COLO829 (cell line): ENCODE results near the gene JPH4.

Experiments used
- DNase-seq: peaks from one replicate; pipeline ENCODE4 v3.0.0; 2012; ENCODE audit warnings: low spot score

JPH4 gene

GRCh38 chr14:23579739-23580138, 1.1 kb upstream of the JPH4 start:
- no peak for DNase-seq

DNA sequence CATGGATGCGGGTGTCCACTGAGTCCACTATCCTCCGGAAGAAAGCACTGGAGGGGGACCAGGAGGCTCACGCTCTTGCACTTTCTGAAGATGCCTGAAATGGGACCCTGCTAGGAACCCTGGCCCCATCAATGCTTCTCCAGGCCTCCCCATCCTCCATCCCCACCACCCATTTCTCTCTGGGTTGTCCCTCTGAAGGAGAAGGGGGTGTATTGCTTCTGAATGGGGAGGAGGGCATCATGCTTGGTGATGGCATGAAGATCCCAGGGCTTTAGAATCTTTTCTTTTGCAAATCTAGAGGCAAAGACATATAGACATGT, 681 bp upstream of the JPH4 start:
- no peak for DNase-seq

- DNase-seq, result no peak
Measured at GRCh38 chr14:23577710-23578392, 739 bp downstream of the JPH4 start.

DNA sequence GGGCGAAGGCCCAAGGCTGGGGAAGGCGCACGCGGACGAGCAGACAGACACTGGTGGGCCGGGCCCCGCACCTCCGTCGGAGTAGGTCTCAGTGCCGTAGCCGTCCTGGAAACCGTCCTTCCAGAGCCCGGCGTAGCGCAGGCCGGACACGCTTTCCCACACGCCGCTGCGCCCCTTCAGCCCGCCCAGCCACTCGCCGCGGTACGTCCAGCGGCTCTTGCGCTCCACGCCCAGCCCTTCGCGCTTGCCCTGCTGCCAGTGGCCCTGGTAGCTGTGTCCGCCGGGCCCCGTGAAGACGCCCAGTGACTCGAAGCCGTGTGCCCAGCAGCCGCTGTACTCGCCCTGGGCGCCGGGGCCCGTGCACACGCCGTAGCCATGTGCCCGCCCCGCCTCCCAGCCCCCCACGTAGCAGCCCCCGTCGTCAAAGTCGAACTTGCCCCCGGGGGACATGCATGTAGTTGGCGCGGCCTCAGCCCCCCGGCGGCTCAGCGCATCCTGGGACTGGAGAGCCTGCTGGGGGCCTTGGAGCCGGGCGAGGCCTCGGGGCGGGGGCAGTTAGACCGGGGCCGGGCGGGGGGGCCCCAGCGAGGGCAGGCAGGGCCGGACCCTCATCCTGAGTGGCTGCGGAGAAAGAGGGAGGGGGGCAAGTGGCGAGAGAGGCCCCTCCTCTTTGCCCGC, 1.4 kb downstream of the JPH4 start:
- no peak for DNase-seq

- no peak for DNase-seq
Measured at GRCh38 chr14:23573384-23574015, 5.1 kb downstream of the JPH4 start.

- DNase-seq, result no peak
Measured at GRCh38 chr14:23572836-23573235, 5.8 kb downstream of the JPH4 start.

DNA sequence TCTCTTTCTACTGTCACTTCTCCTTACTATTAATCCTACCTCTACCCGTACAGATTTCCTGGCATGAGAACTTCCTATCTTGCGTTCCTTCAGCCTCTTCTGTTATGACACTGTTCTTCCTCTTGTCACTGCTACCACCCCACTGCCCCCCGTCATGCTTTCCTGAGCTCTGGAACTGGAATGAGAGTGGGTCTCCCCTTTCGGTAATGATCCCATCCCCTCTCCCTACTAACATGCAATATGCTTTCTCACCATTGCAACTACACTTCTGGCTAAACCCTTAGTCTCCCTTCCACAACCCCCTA, 6.1 kb downstream of the JPH4 start:
- no peak for DNase-seq

GRCh38 chr14:23571701-23572523, 6.7 kb downstream of the JPH4 start:
- no peak for DNase-seq

GRCh38 chr14:23570806-23571483, 7.6 kb downstream of the JPH4 start:
- DNase-seq, result no peak

- DNase-seq, result no peak
Measured at GRCh38 chr14:23569443-23570151, 9.0 kb downstream of the JPH4 start.

DNA sequence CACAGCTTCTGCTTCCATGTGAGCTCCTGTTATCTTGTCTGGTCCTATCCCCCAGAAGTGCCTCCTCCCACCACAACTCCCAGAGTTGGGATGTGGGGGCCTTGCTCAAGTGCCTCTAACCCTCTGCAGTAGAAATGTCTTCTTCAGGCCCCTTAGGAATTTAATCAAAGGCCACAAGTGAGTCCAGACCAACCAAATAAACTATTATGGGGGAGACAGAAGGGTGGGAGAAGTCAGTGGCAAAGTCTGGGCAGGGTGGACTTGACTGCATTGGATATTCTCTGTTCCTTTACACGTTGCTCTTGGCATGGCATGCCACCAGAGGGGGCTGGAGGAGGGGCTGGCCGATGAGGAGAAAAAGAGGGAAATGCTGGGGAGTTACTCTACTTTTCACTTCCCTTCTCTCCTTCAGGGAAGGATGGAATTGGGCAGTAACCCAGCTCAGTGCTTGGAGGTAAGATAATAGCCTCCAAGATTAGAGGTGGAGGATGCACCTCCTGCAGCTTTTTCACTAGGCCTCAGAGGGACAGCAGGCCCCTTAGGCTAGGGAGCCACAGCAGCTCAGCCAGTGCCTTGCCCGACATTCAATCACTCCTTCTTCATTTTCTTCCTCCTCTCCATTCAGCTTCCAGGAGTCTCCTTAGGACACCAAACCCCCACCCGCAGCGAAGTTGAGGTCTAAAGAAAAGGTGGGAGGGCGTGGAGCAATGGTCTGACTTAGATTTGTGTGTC, 9.8 kb downstream of the JPH4 start:
- no peak for DNase-seq

DNA sequence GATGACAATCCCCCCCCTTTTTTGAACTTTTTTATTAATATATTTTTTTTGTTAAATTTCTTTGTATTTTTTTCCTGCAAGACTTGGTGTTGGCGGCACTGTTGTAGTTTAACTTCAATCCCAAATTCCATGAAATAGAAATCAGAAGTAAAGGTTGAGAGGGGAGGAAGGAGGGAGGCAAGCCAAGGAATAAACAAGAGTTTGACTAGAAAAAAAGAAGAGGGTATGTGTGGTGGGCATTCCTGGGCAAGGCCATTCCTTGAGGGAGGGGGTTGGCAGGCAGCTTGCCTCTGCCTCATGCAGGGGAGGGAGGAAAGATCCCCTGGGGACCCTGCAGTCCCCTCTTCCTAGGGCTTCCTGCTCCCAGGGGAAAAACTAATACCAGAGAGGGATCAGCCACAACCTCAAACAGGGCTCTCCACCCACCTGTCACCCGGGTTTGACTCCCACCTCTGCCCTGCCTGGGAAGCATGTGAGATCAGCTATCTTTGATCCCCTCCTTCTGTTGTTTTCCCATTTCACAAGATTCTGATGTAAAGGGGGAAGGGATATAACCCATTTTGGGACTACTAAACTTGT, 10.5 kb downstream of the JPH4 start:
- DNase-seq, result no peak

DNA sequence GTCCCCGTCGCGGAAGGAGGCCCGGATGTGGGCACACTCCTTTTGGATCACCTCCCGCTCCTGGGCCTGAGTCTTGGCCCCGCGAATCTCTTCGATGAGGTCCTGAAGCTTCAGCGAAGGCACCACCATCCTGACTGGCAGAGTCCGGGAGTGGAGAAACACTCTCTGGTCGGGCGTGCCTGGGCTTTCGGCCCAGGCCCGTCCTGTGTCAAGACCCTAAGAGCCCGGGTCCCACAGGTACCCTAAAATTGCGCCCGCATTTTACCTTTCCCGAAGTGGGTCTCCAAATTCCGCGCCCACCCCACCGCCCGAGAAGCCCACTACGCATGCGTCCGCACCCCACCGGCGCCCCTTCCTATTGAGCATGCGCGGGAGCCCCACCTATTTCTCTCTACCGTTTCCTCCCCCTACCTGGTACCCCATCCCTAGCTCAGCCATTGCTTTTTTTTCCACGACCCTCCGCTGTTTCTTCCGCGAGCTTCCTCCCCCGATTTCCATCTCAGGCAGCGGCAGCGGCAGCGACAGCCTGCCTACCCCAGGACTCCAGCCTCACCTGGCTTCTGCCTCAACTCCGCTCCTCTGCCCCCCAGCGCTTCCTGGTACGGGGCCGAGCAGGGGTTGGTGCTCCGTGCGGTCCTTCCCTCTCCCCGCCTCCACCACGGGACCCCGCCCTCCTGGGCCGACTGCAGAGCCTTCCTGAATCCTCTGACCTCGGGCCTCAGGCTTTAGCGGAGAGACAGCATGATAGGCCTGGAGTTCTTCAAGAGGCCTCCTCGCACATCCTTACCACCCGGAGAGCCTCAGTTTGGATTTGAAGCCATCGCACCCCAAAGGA, 11.2 kb downstream of the JPH4 start, which contains the start of gene AP1G2:
AP1G2 (minus strand) TSS at position 606 of the 835 bp plus-strand sequence; CDS start at position 129, 477 bp downstream.
- DNase-seq, result peak; percentile 66

DNA sequence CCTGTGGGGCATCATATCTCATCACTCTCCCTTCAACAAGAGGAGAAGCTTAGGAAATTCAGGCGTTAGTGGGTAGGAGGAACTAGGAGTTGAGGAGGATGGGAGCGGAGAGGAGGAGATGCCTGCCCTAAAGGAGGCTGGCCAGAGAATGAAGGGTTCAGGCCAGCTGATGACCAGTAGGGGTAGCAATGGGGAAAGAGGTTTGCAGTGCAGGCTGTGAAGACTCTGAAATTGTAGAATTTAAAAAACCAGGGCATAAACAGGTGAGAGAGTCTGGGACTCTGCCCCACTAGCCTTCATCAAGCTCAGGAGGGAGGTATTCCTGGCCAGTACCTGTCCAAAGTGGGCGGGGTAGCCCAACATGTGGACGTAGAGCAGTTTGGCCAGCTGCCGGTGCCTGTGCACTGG, 11.8 kb downstream of the JPH4 start:
- DNase-seq, result no peak

DNA sequence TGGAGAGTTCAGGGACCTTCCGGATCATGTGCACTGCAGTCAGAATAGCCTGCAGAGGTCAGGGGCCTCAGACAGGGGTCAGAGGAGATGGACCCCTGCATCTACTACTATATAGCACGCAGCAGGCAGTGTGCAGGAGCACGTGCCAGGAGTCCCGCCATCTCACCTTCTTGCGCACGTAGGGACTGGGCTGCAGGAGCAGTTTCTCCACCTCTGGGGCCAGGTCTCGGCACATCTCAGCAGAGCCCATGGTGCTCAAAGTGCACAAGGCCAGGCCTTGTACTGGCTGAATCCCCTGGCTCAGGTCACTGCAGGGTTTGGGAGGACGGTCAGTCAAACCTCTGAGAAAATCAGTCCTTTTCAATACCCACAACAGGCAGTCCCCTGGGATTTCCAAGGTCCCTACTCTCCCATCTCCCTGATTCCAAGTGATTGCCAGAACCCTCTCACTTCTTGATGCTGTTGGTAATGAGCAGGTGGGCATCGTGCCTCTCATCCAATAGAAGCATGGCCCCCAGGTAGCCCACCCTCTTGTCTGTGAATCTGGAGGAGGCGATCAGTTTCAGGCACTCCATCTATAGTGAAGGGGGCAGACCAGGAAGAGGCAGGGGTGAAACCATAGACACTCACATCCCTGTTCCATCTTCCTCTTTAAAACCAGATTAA, 12.3 kb downstream of the JPH4 start:
- no peak for DNase-seq

DNA sequence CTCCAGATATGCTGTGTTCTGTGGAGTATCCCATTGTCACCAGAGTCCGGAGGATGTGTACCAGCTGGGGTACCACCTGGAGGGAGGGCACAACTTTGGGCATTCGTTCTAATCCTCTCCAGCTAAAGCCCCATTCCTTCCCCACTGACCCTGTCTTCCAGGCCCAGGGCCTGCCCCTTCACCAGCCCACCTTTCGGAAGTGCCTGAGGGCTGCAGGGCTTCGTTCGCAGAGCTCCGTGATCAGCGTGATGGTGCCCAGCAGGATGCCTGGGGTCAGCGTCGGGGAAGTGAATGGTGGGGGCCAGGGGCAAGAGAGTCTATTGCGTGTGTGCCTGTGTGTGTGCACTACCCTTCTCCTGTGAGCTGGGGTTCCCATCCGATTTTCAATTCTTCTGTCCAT, 13.0 kb downstream of the JPH4 start:
- no peak for DNase-seq

DNA sequence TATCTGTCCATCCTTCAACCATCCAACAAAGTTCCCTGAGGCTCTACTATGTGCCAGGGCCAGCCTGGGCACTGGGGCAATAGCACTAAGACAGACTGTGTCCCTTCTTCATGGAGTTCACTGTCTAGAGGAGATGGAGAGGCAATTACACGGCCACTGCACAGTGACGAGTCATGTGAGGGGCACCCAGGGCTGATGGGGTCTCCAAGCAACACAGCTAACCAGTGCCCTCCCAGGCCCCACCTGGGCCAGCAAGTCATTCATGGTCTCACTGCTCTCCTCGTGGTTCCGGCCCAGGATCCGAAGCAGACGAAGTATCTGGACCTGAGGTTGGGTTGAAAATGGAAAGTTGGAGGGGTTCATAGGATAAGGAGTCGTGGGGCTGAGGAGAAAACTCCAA, 13.7 kb downstream of the JPH4 start:
- no peak for DNase-seq

GRCh38 chr14:23564181-23564812, 14.3 kb downstream of the JPH4 start:
- no peak for DNase-seq
